Measurements from ENCODE around the gene NLGN1.

DNA sequence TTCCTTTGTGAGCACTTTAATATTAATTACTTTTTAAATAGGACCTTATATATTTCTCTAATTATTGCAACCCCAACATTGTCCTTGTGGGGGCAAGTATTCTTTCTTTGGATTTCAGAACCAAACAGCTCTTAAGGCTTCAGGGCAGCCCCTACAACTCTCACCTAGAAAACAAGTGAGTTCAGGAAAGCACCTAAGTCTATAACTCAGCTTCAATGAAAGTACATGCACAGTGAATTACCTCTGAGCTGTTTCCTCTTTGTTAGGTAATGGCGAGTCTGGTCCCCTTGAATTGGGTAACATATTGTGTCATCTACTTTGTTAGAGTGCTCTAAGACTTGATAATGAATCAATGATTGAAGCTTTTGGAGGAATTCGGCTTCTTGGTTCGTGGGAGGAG, 545.7 kb downstream of the NLGN1 start:
- TF ChIP-seq, protein P1, sequence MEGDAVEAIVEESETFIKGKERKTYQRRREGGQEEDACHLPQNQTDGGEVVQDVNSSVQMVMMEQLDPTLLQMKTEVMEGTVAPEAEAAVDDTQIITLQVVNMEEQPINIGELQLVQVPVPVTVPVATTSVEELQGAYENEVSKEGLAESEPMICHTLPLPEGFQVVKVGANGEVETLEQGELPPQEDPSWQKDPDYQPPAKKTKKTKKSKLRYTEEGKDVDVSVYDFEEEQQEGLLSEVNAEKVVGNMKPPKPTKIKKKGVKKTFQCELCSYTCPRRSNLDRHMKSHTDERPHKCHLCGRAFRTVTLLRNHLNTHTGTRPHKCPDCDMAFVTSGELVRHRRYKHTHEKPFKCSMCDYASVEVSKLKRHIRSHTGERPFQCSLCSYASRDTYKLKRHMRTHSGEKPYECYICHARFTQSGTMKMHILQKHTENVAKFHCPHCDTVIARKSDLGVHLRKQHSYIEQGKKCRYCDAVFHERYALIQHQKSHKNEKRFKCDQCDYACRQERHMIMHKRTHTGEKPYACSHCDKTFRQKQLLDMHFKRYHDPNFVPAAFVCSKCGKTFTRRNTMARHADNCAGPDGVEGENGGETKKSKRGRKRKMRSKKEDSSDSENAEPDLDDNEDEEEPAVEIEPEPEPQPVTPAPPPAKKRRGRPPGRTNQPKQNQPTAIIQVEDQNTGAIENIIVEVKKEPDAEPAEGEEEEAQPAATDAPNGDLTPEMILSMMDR (IDR thresholded peaks at IDR 0.05; ENCODE audit: low read depth, low read length): no peak
- TF ChIP-seq POLR2A (IDR thresholded peaks at IDR 0.05; ENCODE audit: extremely low read depth, insufficient read length): no peak
- TF ChIP-seq, protein P2, sequence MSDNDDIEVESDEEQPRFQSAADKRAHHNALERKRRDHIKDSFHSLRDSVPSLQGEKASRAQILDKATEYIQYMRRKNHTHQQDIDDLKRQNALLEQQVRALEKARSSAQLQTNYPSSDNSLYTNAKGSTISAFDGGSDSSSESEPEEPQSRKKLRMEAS (IDR thresholded peaks at IDR 0.05; ENCODE audit: low read depth, low read length): no peak

Data from NB4 (cell line).